ENCODE data around the gene ENPEP. TPM values are rescaled to one million over a fixed set of nuclear protein-coding genes. Genes with fewer than 3 reads are reported as not detected.
"Not testable (repeated sequence)": the region's sequence is repeated elsewhere in the genome, so short reads cannot be mapped to it uniquely, and the experiment has no call there.

ENPEP gene
- total RNA-seq, 3 donors from 2014 or later: 5.0 to 10.2 (median 9.8) TPM

DNA sequence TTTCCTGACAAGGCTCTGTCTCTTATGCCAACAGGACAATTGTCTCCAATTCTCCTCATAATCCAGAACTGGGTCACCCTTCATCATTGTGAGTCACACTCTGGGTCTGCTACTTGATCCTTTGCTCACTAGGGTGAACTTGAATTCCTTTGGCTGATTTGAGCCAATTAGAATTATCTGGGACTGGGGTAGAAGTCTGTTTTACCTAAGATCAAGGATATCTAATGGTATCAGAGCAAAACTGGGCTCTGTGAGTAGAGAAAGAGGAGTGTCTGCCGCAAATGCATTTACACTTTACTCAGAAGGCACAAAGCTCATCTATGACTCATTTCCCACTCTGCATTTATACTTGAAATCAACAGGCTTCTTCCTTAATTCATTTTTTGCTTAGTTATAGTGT lies 74.3 kb downstream of the ENPEP start:
- DNase-seq (ENCODE audit: low spot score in 2 of 2): no peak
- Histone ChIP-seq H3K27me3 (no peaks in the 10 kb centered on the region), H3K36me3 (no peaks in the 10 kb centered on the region), H3K4me1 (no peaks in the 10 kb centered on the region), H3K9me3 (no peaks in the 10 kb centered on the region), H3K27ac (no peak overlapping the region), H3K4me3 (no peak overlapping the region)
- TF ChIP-seq POLR2AphosphoS5 (IDR thresholded peaks at IDR 0.05) (no peak), POLR2A (IDR thresholded peaks at IDR 0.05) (no peak)
- TF ChIP-seq, protein P1, sequence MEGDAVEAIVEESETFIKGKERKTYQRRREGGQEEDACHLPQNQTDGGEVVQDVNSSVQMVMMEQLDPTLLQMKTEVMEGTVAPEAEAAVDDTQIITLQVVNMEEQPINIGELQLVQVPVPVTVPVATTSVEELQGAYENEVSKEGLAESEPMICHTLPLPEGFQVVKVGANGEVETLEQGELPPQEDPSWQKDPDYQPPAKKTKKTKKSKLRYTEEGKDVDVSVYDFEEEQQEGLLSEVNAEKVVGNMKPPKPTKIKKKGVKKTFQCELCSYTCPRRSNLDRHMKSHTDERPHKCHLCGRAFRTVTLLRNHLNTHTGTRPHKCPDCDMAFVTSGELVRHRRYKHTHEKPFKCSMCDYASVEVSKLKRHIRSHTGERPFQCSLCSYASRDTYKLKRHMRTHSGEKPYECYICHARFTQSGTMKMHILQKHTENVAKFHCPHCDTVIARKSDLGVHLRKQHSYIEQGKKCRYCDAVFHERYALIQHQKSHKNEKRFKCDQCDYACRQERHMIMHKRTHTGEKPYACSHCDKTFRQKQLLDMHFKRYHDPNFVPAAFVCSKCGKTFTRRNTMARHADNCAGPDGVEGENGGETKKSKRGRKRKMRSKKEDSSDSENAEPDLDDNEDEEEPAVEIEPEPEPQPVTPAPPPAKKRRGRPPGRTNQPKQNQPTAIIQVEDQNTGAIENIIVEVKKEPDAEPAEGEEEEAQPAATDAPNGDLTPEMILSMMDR (IDR thresholded peaks at IDR 0.05): no peak
- intact Hi-C loops (cut with DNase I; ENCODE audit: low total_unique reads): no loop called here

DNA sequence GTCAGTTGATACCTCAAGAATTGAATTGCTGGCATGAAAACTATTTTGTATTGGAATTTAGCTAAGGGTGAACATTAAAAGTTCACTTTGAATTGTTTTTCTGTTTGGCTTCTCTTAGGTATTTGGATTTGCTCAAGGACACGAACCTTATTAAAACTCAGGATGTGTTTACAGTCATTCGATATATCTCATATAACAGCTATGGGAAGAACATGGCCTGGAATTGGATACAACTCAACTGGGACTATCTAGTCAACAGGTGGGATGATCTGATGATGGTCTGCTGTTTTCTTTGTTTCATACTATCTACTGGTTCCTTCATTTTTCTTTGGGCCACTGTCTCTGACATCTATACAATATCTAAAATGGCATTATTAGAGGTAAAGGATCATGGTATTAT lies 77.2 kb downstream of the ENPEP start:
- TF ChIP-seq POLR2A (IDR thresholded peaks at IDR 0.05): no peak
- TF ChIP-seq, protein P1 (IDR thresholded peaks at IDR 0.05): no peak
- TF ChIP-seq POLR2AphosphoS5 (IDR thresholded peaks at IDR 0.05): no peak
- intact Hi-C loops (cut with DNase I; ENCODE audit: low total_unique reads): no loop called here

DNA sequence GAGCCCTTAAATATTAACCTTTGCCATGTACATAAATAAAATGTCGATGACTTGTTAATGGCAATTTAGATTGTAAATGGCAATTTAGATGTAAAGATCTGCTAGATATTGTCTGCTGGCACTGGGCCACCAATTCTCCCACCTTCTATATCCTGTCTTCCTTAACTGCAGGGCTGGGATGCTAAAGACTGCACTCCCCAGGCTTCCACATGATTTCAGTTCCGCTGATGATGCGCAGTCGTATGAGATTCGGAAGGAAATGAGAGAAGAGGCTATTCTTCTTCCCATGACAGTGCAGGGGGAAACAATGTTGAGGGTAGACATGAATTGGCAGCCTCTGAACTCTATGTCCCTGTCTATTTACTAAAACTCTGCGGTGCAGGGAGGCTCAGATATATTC lies 91.3 kb downstream of the ENPEP start:
- DNase-seq (ENCODE audit: low spot score in 2 of 2): no peak
- no peak overlapping the region for H3K27ac ChIP-seq
- no peaks in the 10 kb centered on the region for H3K4me1 ChIP-seq

More for the DNA sequence above, 77.2 kb downstream of the ENPEP start:
- H3K9me3 ChIP-seq: no peaks in the 10 kb centered on the region
- no peaks in the 10 kb centered on the region for H3K36me3 ChIP-seq
- peaks cover 0 to 3% of the 10 kb centered on the region in 2 donors for H3K27me3 ChIP-seq
- no peak for DNase-seq (ENCODE audit: low spot score in 2 of 2)
- H3K27ac ChIP-seq: no peak overlapping the region
- no peaks in the 10 kb centered on the region for H3K4me1 ChIP-seq
- H3K4me3 ChIP-seq: no peak overlapping the region

DNA sequence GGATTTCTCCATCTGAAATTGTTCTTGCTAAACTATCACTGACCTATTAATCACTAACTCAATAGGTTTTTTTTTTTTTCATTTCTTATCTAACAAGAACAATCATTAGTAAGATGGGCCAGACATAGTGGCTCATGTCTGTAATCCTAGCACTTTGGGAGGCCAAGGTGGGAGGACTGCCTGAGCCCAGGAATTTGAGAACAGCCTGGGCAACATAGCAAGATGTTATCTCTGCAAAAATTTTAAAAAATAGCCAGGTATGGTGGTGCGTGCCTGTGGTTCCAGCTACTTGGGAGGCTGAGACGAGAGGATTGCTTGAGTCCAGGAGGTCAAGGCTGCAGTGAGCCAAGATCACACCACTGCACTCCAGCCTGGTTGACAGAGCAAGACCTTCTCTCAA lies 100.7 kb downstream of the ENPEP start:
- H3K27ac ChIP-seq; intact Hi-C loops (cut with DNase I; ENCODE audit: low total_unique reads); H3K4me1 ChIP-seq; H3K4me3 ChIP-seq; H3K27me3 ChIP-seq; H3K9me3 ChIP-seq; DNase-seq (ENCODE audit: low spot score in 2 of 2); H3K36me3 ChIP-seq: not testable (repeated sequence)

More for the DNA sequence above, 91.3 kb downstream of the ENPEP start:
- no peaks in the 10 kb centered on the region for H3K9me3 ChIP-seq
- intact Hi-C loops (cut with DNase I; ENCODE audit: low total_unique reads): no loop called here
- TF ChIP-seq POLR2A (IDR thresholded peaks at IDR 0.05) (no peak), POLR2AphosphoS5 (IDR thresholded peaks at IDR 0.05) (no peak)
- TF ChIP-seq, protein P1 (IDR thresholded peaks at IDR 0.05): no peak
- no peaks in the 10 kb centered on the region for H3K36me3 ChIP-seq
- no peak overlapping the region for H3K4me3 ChIP-seq
- no peaks in the 10 kb centered on the region for H3K27me3 ChIP-seq

DNA sequence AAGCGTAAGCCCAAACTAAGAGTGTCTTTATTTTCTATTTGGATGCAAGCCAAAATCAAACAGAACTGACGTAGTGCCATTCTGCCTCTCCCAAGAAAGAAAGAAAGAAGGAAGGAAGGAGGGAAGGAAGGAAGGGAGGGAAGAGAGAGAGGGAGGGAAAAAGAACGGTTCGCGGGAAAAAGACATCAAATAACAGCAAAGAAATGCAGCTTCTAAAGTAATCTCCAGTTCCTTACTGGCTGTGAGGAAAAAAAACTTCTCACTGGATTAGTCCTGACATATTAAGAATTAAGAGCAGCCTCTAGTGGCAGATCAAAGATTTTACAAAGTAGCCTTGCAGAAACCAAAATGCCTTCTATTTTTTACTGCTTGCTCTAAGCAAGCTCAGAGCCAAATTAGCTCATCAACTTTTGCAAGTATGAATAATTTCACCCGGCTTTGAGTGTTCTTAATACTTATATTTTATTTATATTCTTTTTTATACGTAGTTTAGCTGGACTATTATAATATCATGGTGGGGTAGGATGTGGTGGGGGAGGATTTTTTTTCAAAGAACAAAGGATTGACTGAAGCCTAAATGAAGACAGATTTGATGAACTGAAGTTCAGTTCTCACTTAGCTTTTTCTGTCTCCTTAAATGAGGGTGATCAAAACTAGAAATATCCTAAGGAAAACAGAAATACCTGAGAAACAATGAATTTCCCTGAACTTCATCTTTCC lies 110.3 kb downstream of the ENPEP start:
- Histone ChIP-seq H3K9me3 (no peaks in the 10 kb centered on the region), H3K27me3 (no peaks in the 10 kb centered on the region), H3K27ac (no peak overlapping the region), H3K36me3 (no peaks in the 10 kb centered on the region), H3K4me3 (peak overlapping the region in 2 of 3 donors; percentile 25 to 39), H3K4me1 (peaks cover 0 to 6% of the 10 kb centered on the region in 2 donors)
- no peak for DNase-seq (ENCODE audit: low spot score in 2 of 2)
- no peak for TF ChIP-seq POLR2AphosphoS5 (IDR thresholded peaks at IDR 0.05)
- TF ChIP-seq, protein P1 (IDR thresholded peaks at IDR 0.05): peak in 1 of 3 donors; percentile 23
- intact Hi-C loops (cut with DNase I; ENCODE audit: low total_unique reads): no loop called here
